Measurements from ENCODE around the gene PAFAH2. TPM values are rescaled to one million over a fixed set of nuclear protein-coding genes. Genes with fewer than 3 reads are reported as not detected.

PAFAH2 gene
- total and polyA plus RNA-seq, 4 experiments from 2014 or later: 10.1 to 20.0 (median 15.3) TPM

DNA sequence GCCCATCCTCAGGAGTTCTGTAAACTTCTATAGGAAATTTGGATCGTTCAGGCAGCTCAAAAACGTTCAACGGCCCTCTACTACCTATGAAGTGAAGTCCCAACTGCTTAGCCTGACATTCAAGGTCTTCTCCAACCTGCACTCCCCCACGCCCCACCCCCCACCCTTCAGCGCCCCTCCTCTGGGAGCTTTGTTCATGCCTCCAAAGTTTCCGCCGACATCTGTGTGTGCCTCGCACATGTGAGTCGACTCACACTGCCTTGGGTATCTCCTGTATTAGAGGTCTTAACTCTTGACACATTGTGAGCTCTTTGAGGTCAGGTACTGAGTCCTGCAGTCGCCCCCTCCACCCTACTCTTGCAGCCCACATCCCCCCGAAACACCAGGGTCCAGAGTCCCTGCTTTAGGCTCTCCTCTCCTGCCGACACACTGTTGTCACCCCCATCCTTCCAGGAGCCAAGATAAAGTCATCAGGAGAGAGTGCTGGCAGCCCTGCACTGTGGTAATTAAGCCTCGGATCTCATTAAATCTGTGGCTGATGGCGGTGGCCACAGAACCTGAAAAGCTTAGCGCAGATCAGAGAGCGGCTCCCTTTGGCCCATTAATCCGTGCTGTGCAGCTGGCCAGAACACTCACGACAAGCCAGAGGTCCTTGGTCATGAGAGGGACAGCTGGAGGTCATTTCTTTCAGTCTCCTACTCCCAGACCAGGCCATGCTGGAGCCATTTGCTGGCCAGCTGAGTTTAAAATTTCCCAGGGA is 1.4 kb upstream of the PAFAH2 start:
- Mint-ChIP-seq H3K9me3 (peaks cover 0 to 2% (median 0%) of the 10 kb centered on the region in 8 donors), H3K27me3 (peaks cover 0 to under 1% of the 10 kb centered on the region in 2 donors), H3K4me1 (peaks cover 18 to 31% (median 23%) of the 10 kb centered on the region in 4 donors), H3K36me3 (peaks cover 0 to 4% of the 10 kb centered on the region in 2 donors), H3K4me3 (peak overlapping the region in 2 of 8 donors; percentile 94), H3K27ac (peak overlapping the region in 1 of 7 donors; percentile 98)
- intact Hi-C loops (cut with micrococcal nuclease): loop anchor here (2.0 to 5.0 kb wide), 2 partner anchors 36 to 382 kb away; partner anchors contain the start of gene MAN1C1
- CTCF ChIA-PET (ENCODE audit: partially characterized antibody): interaction anchor here (0.8 to 12.9 kb wide), 6 partner anchors 28 to 124 kb away, joined by 3 to 583 read pairs (median 3); no protein-coding TSS in a partner anchor
- Histone ChIP-seq H3K27ac (ENCODE audit: low read depth, low read length) (no peak overlapping the region), H3K4me1 (ENCODE audit: insufficient read depth, low read length) (peaks cover 22% of the 10 kb centered on the region), H3K27me3 (ENCODE audit: insufficient read depth, low read length) (no peaks in the 10 kb centered on the region), H3K36me3 (ENCODE audit: insufficient read depth, low read length) (no peaks in the 10 kb centered on the region), H3K4me3 (ENCODE audit: low read length in 2 of 2) (no peak overlapping the region), H3K9me3 (ENCODE audit: control insufficient read depth in 1 of 2, low read length in 2 of 2) (no peaks in the 10 kb centered on the region)
- POLR2A ChIA-PET (ENCODE audit: partially characterized antibody): interaction anchor here (1.0 to 4.4 kb wide), 4 partner anchors 8 to 124 kb away, joined by 3 to 73 read pairs (median 14); partner anchors contain the start of genes PAQR7 and STMN1
- DNase-seq: no peak

DNA sequence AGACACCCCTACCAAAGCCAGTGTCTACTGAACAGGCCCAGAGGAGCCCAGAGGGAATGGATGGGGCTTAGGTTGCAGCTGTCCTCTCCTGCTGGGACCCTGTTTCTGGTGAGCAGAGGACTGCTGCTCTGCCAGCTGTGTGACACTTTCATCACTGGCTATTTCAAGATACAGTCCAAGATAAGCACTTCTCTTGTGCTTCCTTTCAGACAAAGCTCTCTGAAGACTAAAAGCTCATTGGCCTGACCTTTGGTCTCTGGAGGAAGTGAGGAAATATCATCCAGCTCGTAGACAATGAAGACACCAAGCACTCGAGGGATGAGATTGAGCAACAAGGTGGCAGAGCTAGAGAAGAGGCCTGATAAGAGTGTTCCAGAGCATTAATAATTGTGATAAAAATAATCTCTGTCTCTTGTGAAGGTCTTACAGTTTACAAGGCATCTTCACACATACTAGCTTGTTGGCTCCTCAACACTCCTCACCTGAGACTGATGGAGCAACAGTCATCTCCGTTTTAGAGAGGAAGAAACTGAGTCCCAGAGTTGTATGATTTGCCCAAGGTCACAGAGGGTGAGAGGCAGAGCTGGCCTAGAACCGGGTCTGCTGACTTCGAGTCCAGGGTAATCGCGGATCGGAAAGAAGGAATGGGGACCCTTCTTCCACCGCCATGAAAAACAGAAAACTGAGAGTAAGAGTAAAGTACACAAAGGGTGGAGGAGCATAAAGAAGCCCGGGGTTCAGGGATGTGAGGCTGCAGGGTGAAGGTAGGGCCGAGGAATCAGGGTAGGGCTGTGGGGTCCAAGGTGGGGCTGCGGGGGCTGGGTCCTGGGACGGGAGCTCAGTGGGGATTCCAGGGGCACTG is 666 bp downstream of the PAFAH2 start:
- intact Hi-C loops (cut with micrococcal nuclease): loop anchor here (5.0 kb wide), 1 partner anchor 380 kb away; the partner anchor contains the start of gene MAN1C1
- CTCF ChIA-PET (ENCODE audit: partially characterized antibody): interaction anchor here (0.7 to 12.9 kb wide), 19 partner anchors 9 to 153 kb away, joined by 3 to 583 read pairs (median 5); partner anchors contain the start of gene PDIK1L
- no peaks in the 10 kb centered on the region for H3K27me3 ChIP-seq (ENCODE audit: insufficient read depth, low read length)
- Mint-ChIP-seq H3K9me3 (peaks cover 0 to 2% (median 0%) of the 10 kb centered on the region in 8 donors), H3K36me3 (peaks cover 0 to 9% of the 10 kb centered on the region in 2 donors), H3K27me3 (no peaks in the 10 kb centered on the region), H3K27ac (peak overlapping the region; percentile 97 to 99 (median 98)), H3K4me3 (peak overlapping the region; percentile 92 to 96 (median 94)), H3K4me1 (peaks cover 24 to 39% (median 32%) of the 10 kb centered on the region in 4 donors)
- H3K27ac ChIP-seq (ENCODE audit: low read depth, low read length): peak overlapping the region; percentile 84
- H3K9me3 ChIP-seq (ENCODE audit: control insufficient read depth in 1 of 2, low read length in 2 of 2): no peaks in the 10 kb centered on the region
- H3K4me3 ChIP-seq (ENCODE audit: low read length in 2 of 2): peak overlapping the region; percentile 67 to 86
- no peaks in the 10 kb centered on the region for H3K36me3 ChIP-seq (ENCODE audit: insufficient read depth, low read length)
- DNase-seq: peak in 3 of 5 donors; percentile 4 to 10 (median 9)
- POLR2A ChIA-PET (ENCODE audit: partially characterized antibody): interaction anchor here (0.7 to 4.4 kb wide), 19 partner anchors 9 to 756 kb away, joined by 3 to 73 read pairs (median 5); partner anchors contain the start of genes AUNIP, HMGN2, MTFR1L and PAQR7
- peaks cover 38% of the 10 kb centered on the region for H3K4me1 ChIP-seq (ENCODE audit: insufficient read depth, low read length)

DNA sequence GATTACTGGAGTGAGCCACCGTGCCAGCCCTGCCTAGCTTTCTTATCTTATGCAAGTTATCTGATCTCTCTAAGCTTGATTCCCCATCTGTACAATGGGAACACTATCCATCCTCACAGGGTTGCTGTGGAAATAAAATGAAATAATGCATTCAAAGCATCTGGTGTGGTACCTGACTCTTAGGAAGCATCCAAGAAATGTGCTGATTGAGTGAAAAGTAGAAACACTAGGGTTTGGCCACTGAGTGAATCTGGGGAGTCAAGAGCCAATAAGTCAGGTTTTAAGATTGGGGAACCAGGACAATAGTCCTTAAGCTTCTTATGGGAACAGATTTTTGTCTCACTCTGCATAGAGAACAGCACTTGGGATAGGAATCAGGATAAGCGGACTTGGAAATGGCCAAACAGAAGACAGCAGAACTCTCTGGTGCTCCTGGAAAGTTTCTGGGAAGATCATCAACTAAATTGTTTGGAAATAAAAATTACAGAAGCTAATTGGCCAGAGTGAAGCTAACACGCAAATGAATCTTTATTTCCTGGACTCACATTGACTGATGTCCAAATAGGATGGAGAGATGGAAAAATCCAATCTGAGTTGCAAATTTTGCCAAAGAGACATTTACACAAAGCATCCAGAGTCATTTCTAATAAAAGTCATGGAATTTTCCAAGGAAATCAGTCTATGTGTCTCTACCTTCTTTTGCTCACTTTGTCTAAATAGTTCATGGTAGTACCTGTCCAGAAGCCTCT is 3.3 kb downstream of the PAFAH2 start:
- peaks cover 34 to 61% (median 49%) of the 10 kb centered on the region in 4 donors for H3K4me1 Mint-ChIP-seq
- intact Hi-C loops (cut with micrococcal nuclease): loop anchor here (5.0 kb wide), 1 partner anchor 377 kb away; the partner anchor contains the start of gene MAN1C1
- H3K4me1 ChIP-seq (ENCODE audit: insufficient read depth, low read length): peaks cover 58% of the 10 kb centered on the region

DNA sequence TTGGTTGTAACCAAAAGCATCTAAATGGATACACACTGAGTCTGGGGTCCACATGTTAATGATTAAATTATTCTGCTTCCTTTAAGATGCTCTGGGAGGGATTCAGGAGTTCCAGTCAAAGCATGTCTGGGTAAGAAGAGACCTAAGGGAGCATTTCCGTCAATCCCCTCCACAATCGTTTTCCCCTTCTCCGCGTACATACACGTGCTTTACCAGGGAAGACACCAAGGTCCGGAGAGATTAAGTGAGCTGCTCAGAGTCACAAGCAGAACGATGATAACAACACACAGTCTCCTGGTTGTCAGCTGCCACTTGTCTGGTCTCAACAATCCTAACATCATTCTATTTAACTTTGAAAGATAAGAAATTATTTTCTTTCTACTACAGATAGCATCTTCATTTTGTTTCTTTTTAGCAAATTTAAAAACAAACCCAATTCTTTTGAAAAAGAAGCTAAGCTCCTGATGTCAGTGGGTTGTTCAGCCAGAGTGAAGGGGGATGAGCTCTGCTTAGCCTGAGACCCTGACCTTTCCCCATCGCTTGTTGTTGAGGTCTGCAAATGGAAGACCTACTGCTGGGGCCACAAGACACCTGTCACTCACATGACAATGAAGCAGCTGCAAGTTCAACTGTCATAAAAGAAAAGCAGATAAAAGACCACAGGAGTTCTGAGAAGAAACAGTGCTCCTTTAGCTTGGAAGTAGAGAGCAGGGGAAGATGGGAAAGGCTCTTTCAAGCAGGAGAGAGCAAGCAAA is 4.5 kb downstream of the PAFAH2 start:
- ChIA-PET CTCF (ENCODE audit: partially characterized antibody) (interaction anchor here (0.6 to 12.9 kb wide), 5 partner anchors 22 to 118 kb away, joined by 3 to 583 read pairs (median 3); partner anchors contain the start of gene PAQR7), POLR2A (ENCODE audit: partially characterized antibody) (interaction anchor here (1.1 to 1.6 kb wide), 3 partner anchors 22 to 80 kb away, joined by 3 read pairs; no protein-coding TSS in a partner anchor)
- peaks cover 61% of the 10 kb centered on the region for H3K4me1 ChIP-seq (ENCODE audit: insufficient read depth, low read length)
- Mint-ChIP-seq H3K36me3 (peaks cover 4 to 18% of the 10 kb centered on the region in 2 donors), H3K4me1 (peaks cover 34 to 68% (median 54%) of the 10 kb centered on the region in 4 donors), H3K4me3 (peak overlapping the region in 1 of 8 donors; percentile 40), H3K27me3 (no peaks in the 10 kb centered on the region), H3K9me3 (peaks cover 0 to 2% (median 0%) of the 10 kb centered on the region in 8 donors), H3K27ac (peak overlapping the region in 5 of 7 donors; percentile 0 to 71 (median 33))
- H3K27ac ChIP-seq (ENCODE audit: low read depth, low read length): no peak overlapping the region
- intact Hi-C loops (cut with micrococcal nuclease): no loop called here
- H3K4me3 ChIP-seq (ENCODE audit: low read length in 2 of 2): no peak overlapping the region
- no peaks in the 10 kb centered on the region for H3K9me3 ChIP-seq (ENCODE audit: control insufficient read depth in 1 of 2, low read length in 2 of 2)
- H3K27me3 ChIP-seq (ENCODE audit: insufficient read depth, low read length): no peaks in the 10 kb centered on the region
- DNase-seq: no peak
- H3K36me3 ChIP-seq (ENCODE audit: insufficient read depth, low read length): no peaks in the 10 kb centered on the region

More for the DNA sequence above, 3.3 kb downstream of the PAFAH2 start:
- H3K9me3 Mint-ChIP-seq: peaks cover 0 to 2% (median 0%) of the 10 kb centered on the region in 8 donors
- H3K4me3 ChIP-seq (ENCODE audit: low read length in 2 of 2): no peak overlapping the region
- H3K9me3 ChIP-seq (ENCODE audit: control insufficient read depth in 1 of 2, low read length in 2 of 2): no peaks in the 10 kb centered on the region
- H3K27ac Mint-ChIP-seq: peak overlapping the region in 1 of 7 donors; percentile 22
- H3K27ac ChIP-seq (ENCODE audit: low read depth, low read length): no peak overlapping the region
- peaks cover 0 to 12% of the 10 kb centered on the region in 2 donors for H3K36me3 Mint-ChIP-seq
- ChIA-PET POLR2A (ENCODE audit: partially characterized antibody) (interaction anchor here (0.9 to 1.6 kb wide), 8 partner anchors 23 to 119 kb away, joined by 3 to 5 read pairs (median 3); partner anchors contain the start of gene PAQR7), CTCF (ENCODE audit: partially characterized antibody) (interaction anchor here (1.3 to 12.9 kb wide), 4 partner anchors 23 to 98 kb away, joined by 3 to 583 read pairs (median 4); no protein-coding TSS in a partner anchor)
- no peak for DNase-seq
- no peaks in the 10 kb centered on the region for H3K36me3 ChIP-seq (ENCODE audit: insufficient read depth, low read length)
- no peak overlapping the region for H3K4me3 Mint-ChIP-seq
- H3K27me3 ChIP-seq (ENCODE audit: insufficient read depth, low read length): no peaks in the 10 kb centered on the region
- H3K27me3 Mint-ChIP-seq: no peaks in the 10 kb centered on the region

DNA sequence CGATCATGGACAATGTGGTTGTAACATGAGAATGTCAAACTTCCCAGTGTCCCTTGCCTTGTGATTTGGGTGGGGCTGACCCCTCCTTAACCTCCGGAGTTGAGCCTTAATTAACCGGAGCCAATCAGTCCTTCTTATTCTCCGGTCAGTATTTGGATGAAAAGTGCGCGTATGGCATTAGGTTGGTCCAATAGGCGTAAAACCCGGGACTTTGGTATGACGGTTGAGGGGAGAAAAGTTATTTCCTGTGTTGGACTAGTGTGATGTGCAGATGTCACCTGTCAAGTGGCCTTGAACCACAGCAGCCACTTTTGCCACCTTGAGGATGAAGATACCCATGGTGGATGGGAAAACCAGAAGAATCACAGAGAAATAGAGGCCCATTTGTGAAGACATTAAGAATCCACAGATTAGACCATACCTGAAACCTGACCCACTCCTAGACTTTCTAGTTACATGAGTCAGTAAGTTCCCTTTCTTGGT is 5.1 kb downstream of the PAFAH2 start:
- no peak for DNase-seq
- Histone ChIP-seq H3K9me3 (ENCODE audit: control insufficient read depth in 1 of 2, low read length in 2 of 2) (no peaks in the 10 kb centered on the region), H3K27me3 (ENCODE audit: insufficient read depth, low read length) (no peaks in the 10 kb centered on the region), H3K4me1 (ENCODE audit: insufficient read depth, low read length) (peaks cover 60% of the 10 kb centered on the region), H3K4me3 (ENCODE audit: low read length in 2 of 2) (no peak overlapping the region), H3K27ac (ENCODE audit: low read depth, low read length) (no peak overlapping the region), H3K36me3 (ENCODE audit: insufficient read depth, low read length) (no peaks in the 10 kb centered on the region)
- intact Hi-C loops (cut with micrococcal nuclease): no loop called here
- Mint-ChIP-seq H3K27me3 (no peaks in the 10 kb centered on the region), H3K27ac (peak overlapping the region in 3 of 7 donors; percentile 41 to 75 (median 43)), H3K9me3 (no peaks in the 10 kb centered on the region), H3K36me3 (peaks cover 4 to 23% of the 10 kb centered on the region in 2 donors), H3K4me3 (no peak overlapping the region), H3K4me1 (peaks cover 31 to 68% (median 54%) of the 10 kb centered on the region in 4 donors)
- POLR2A ChIA-PET (ENCODE audit: partially characterized antibody): interaction anchor here (1.2 kb wide), 1 partner anchor 70 kb away, joined by 3 read pairs; no protein-coding TSS in a partner anchor
- CTCF ChIA-PET (ENCODE audit: partially characterized antibody): interaction anchor here (6.7 to 12.9 kb wide), 2 partner anchors 96 to 97 kb away, joined by 65 to 583 read pairs; no protein-coding TSS in a partner anchor

All from CD4-positive, alpha-beta memory T cell (primary cell).